Stimulated activated CD8-positive, alpha-beta memory T cell treated with anti-CD3 and anti-CD28 coated beads, Interleukin-7, amount 100 ng/mL, for 4 hours (primary cell): ENCODE measurements around the gene PITPNM3.
"Not testable (repeated sequence)": the region's sequence is repeated elsewhere in the genome, so short reads cannot be mapped to it uniquely, and the experiment has no call there.

Source experiments
- DNase-seq, 2 donors: peaks; one replicate each; pipeline ENCODE4 v3.0.0-alpha.2; 2020; ENCODE audit warnings: low read depth in 2 of 2

Gene PITPNM3

GRCh38 chr17:6556121-6557039, at the start of gene PITPNM3:
Gene PITPNM3, minus strand, starts transcription at chr17:6556555. Its CDS starts 149 bp downstream, at chr17:6556406.
- no peak for DNase-seq

GRCh38 chr17:6605142-6605541, 48.8 kb upstream of the PITPNM3 start:
- no peak for DNase-seq

- no peak for DNase-seq
Observed at GRCh38 chr17:6603744-6604325, 47.5 kb upstream of the PITPNM3 start.

GRCh38 chr17:6602141-6602540, 45.8 kb upstream of the PITPNM3 start:
- DNase-seq = no peak

GRCh38 chr17:6599364-6599763, 43.0 kb upstream of the PITPNM3 start:
- DNase-seq = no peak

GRCh38 chr17:6597727-6598126, 41.4 kb upstream of the PITPNM3 start:
- DNase-seq = no peak

- DNase-seq = no peak
Observed at GRCh38 chr17:6596941-6597340, 40.6 kb upstream of the PITPNM3 start.

- no peak for DNase-seq
Observed at GRCh38 chr17:6596511-6596910, 40.2 kb upstream of the PITPNM3 start.

GRCh38 chr17:6596081-6596480, 39.7 kb upstream of the PITPNM3 start:
- no peak for DNase-seq

GRCh38 chr17:6593371-6593770, 37.0 kb upstream of the PITPNM3 start:
- DNase-seq = not testable (repeated sequence)

GRCh38 chr17:6592173-6592572, 35.8 kb upstream of the PITPNM3 start:
- no peak for DNase-seq

GRCh38 chr17:6591599-6592158, 35.3 kb upstream of the PITPNM3 start:
- DNase-seq = no peak

- DNase-seq = no peak
Observed at GRCh38 chr17:6589266-6589946, 33.1 kb upstream of the PITPNM3 start.

- no peak for DNase-seq
Observed at GRCh38 chr17:6588165-6588564, 31.8 kb upstream of the PITPNM3 start.

- DNase-seq = no peak
Observed at GRCh38 chr17:6587310-6587709, 31.0 kb upstream of the PITPNM3 start.

- no peak for DNase-seq
Observed at GRCh38 chr17:6583411-6583810, 27.1 kb upstream of the PITPNM3 start.

- no peak for DNase-seq
Observed at GRCh38 chr17:6580625-6581024, 24.3 kb upstream of the PITPNM3 start.

- DNase-seq = no peak
Observed at GRCh38 chr17:6578491-6578890, 22.1 kb upstream of the PITPNM3 start.

GRCh38 chr17:6577686-6578263, 21.4 kb upstream of the PITPNM3 start:
- no peak for DNase-seq

GRCh38 chr17:6576038-6576785, 19.9 kb upstream of the PITPNM3 start:
- no peak for DNase-seq

GRCh38 chr17:6575596-6575988, 19.2 kb upstream of the PITPNM3 start:
- DNase-seq = no peak
